HG03378 (cell line): Measurements from ENCODE around the gene RNU6-9.
"Not testable (repeated sequence)": the region's sequence is repeated elsewhere in the genome, so short reads cannot be mapped to it uniquely, and the experiment has no call there.

Experiments used
- ATAC-seq: cut with Tn5 transposase; IDR thresholded peaks from one replicate; pipeline ENCODE4 v1.9.1; 2021; ENCODE audit warnings: mild to moderate bottlenecking, moderate library complexity; ENCODE audit not compliant: unreplicated experiment

RNU6-9 gene

GRCh38 chr19:892894-893689 is at the start of gene RNU6-9, which contains the start of gene MED16:
TSS of gene RNU6-9 (plus strand) at chr19:893484.
TSS of gene MED16 (minus strand) at chr19:893187. CDS start at chr19:891131, 2,056 bp downstream.
- ATAC-seq, result peak; percentile 68

GRCh38 chr19:843836-844545 is 49.3 kb upstream of the RNU6-9 start:
- ATAC-seq, result no peak

- no peak for ATAC-seq
These were observed 48.7 kb upstream of the RNU6-9 start for GRCh38 chr19:844546-844971.

- ATAC-seq, result no peak
These were observed 47.4 kb upstream of the RNU6-9 start for GRCh38 chr19:845707-846521.

- no peak for ATAC-seq
These were observed 44.8 kb upstream of the RNU6-9 start for GRCh38 chr19:848386-848921.

GRCh38 chr19:849195-849594 is 44.1 kb upstream of the RNU6-9 start:
- ATAC-seq, result not testable (repeated sequence)

GRCh38 chr19:850221-850978 is 42.9 kb upstream of the RNU6-9 start:
- no peak for ATAC-seq

- ATAC-seq, result no peak
These were observed 42.3 kb upstream of the RNU6-9 start for GRCh38 chr19:850979-851335.

- ATAC-seq, result no peak
These were observed 40.9 kb upstream of the RNU6-9 start, which contains the start of gene ELANE for GRCh38 chr19:852136-853013. TSS of gene ELANE (plus strand) at chr19:852303. CDS start at chr19:852329, 26 bp downstream.

GRCh38 chr19:853014-853585 is 40.2 kb upstream of the RNU6-9 start:
- no peak for ATAC-seq

GRCh38 chr19:853614-854220 is 39.6 kb upstream of the RNU6-9 start:
- ATAC-seq, result not testable (repeated sequence)

GRCh38 chr19:854549-854948 is 38.7 kb upstream of the RNU6-9 start:
- ATAC-seq, result no peak

GRCh38 chr19:855142-855541 is 38.1 kb upstream of the RNU6-9 start:
- ATAC-seq, result no peak

- ATAC-seq, result no peak
These were observed 37.6 kb upstream of the RNU6-9 start for GRCh38 chr19:855566-856120.

GRCh38 chr19:858284-858683 is 35.0 kb upstream of the RNU6-9 start:
- no peak for ATAC-seq

- no peak for ATAC-seq
These were observed 34.1 kb upstream of the RNU6-9 start, which contains the start of gene CFD for GRCh38 chr19:858868-859843. TSS of gene CFD (plus strand) at chr19:859664. CDS start at chr19:859690, 26 bp downstream.
